Measurements from ENCODE around the gene PKP4.

DNA sequence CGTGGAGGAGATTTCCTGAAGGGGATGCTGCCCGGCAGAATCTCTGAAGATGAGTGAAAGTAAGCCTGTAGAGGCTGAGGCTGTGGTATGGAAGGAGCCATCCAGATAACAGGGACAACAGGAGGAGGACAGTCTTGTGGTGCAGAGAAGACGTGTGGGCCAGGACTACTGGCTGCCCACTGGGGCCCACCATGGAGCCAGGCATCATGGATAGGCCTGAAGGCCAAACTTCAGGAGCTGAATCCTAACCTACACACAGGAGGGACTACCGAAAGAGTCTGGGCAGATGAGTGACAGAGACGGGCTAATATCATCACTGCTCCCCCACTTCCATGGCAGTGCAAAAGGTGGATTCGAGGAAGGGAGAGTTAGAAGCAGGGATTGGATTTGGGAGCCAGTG is 207.0 kb downstream of the PKP4 start:
- no peak for TF ChIP-seq POLR2A (IDR thresholded peaks at IDR 0.05)
- TF ChIP-seq CTCF (IDR thresholded peaks at IDR 0.05): no peak
